Transverse colon (tissue), 4 donors: ENCODE measurements around the gene KCNH2. TPM values are rescaled to one million over a fixed set of nuclear protein-coding genes. Genes with fewer than 3 reads are reported as not detected.
A peak's percentile ranks its signal among the peaks of the same experiment; 100 is the strongest.

Experiments used
- DNase-seq: peaks from one replicate; pipeline ENCODE4 v3.0.0-alpha.2; 2019
- H3K27ac ChIP-seq, 4 donors: fragments of 200-600 bp; sonication (generic); 2 replicates each; pipeline ENCODE4 v1.5.1; 2016 to 2018; ENCODE audit warnings: inconsistent platforms in 4 of 4
- H3K27me3 ChIP-seq: fragments of 200-600 bp; sonication (generic); 2 replicates; pipeline ENCODE4 v1.5.1; 2017; ENCODE audit warnings: inconsistent platforms
- H3K36me3 ChIP-seq, 4 donors: fragments of 200-600 bp; sonication (generic); 2 replicates each; pipeline ENCODE4 v1.5.1; 2017 to 2019; ENCODE audit warnings: inconsistent platforms in 4 of 4
- H3K4me1 ChIP-seq, 4 donors: fragments of 200-600 bp; sonication (generic); 2 replicates each; pipeline ENCODE4 v1.5.1; 2017 to 2020; ENCODE audit warnings: inconsistent platforms in 4 of 4
- H3K4me3 ChIP-seq, 4 donors: fragments of 200-600 bp; sonication (generic); 1 replicate in 1 of 4; 2 replicates in 3 of 4; pipeline versions ENCODE4 v1.5.1 to v1.6.1; 2017 to 2019; ENCODE audit warnings: inconsistent platforms in 4 of 4
- H3K9me3 ChIP-seq, 2 donors: fragments of 200-600 bp; sonication (generic); 2 replicates each; pipeline ENCODE4 v1.5.1; 2017 to 2019; ENCODE audit warnings: inconsistent platforms in 2 of 2
- CTCF ChIP-seq, 5 experiments: fragments of 200-600 bp in 3 of 5; fragments of 450-650 bp in 2 of 5; sonication (generic) in 3 of 5; IDR thresholded peaks; 1 replicate in 2 of 5; 2 replicates in 3 of 5; pipeline ENCODE4 v1.5.1; 2016 to 2017; ENCODE audit warnings: antibody characterized with exemption in 5 of 5, inconsistent platforms in 3 of 5, mild to moderate bottlenecking in 2 of 5, moderate library complexity in 1 of 5
- EP300 ChIP-seq: sonication (generic); formaldehyde crosslinking; IDR thresholded peaks from one replicate; pipeline ENCODE4 v1.6.1; 2017; ENCODE audit warnings: antibody characterized with exemption, low read depth
- POLR2A ChIP-seq: fragments of 450-650 bp; IDR thresholded peaks from one replicate; pipeline ENCODE4 v1.6.1; 2016; ENCODE audit warnings: antibody characterized with exemption, mild to moderate bottlenecking, moderate library complexity
- POLR2AphosphoS5 ChIP-seq, 3 donors: sonication (generic); formaldehyde crosslinking; IDR thresholded peaks; one replicate each; pipeline ENCODE4 v1.6.1; 2016; ENCODE audit warnings: antibody characterized with exemption in 3 of 3
- WGBS, 2 donors: methylation state at CpG; one replicate each; pipeline ENCODE4 v1.1.5; 2018; ENCODE audit warnings: low coverage in 1 of 2; 5-methylcytosine and 5-hydroxymethylcytosine counted together
- in situ Hi-C, 4 donors: fragments of 200-750 bp; cut with MboI; loops; one replicate each; pipeline versions ENCODE4 v1.15.0 to v1.15.1; 2017; ENCODE audit warnings: low sequenced_read_pairs in 3 of 4, low pct_ligation_motif_present in 1 of 4, low pct_unique_long_range_greater_than_20kb in 1 of 4
- intact Hi-C: fragments of 100-400 bp; cut with DNase I; formaldehyde crosslinking; loops from one replicate; pipeline ENCODE4 v1.15.1; 2023; ENCODE audit warnings: low total_unique reads
- total RNA-seq, 4 donors: library from RNA; depleted of rRNA; stranded (reverse); fragments of >200 nt; gene quantifications; one replicate each; pipeline ENCODE4 v1.1.0, GENCODE V29; 2016

KCNH2 gene
- total RNA-seq, 4 donors from 2014 or later = 9.5 to 39.0 (median 19.3) TPM

GRCh38 chr7:150958062-150958552 lies 20.0 kb downstream of the KCNH2 start:
- peaks cover 15% of the 10 kb centered on the region for H3K27me3 ChIP-seq
- 50% methylated on average over 49 of the region's 74 CpGs; no CpG with 5 or more reads in 1 of the 2 donors for WGBS, 2 donors
- H3K27ac ChIP-seq = peak overlapping the region in 1 of 4 donors; percentile 81
- TF ChIP-seq POLR2AphosphoS5 (IDR thresholded peaks at IDR 0.05) (no peak), CTCF (IDR thresholded peaks at IDR 0.05) (no peak), EP300 (no peak)
- intact Hi-C loops = no loop called here
- in situ Hi-C loops = no loop called here
- H3K9me3 ChIP-seq = no peaks in the 10 kb centered on the region
- H3K4me3 ChIP-seq = no peak overlapping the region
- no peaks in the 10 kb centered on the region for H3K36me3 ChIP-seq
- H3K4me1 ChIP-seq = peaks cover 11 to 39% (median 21%) of the 10 kb centered on the region in 4 donors
- no peak for DNase-seq

- no peak overlapping the region for H3K4me3 ChIP-seq
- H3K36me3 ChIP-seq = no peaks in the 10 kb centered on the region
- WGBS, 2 donors = 84% methylated on average over 25 of the region's 26 CpGs; no CpG with 5 or more reads in 1 of the 2 donors
- no peaks in the 10 kb centered on the region for H3K9me3 ChIP-seq
- no peak for TF ChIP-seq POLR2AphosphoS5 (IDR thresholded peaks at IDR 0.05)
- TF ChIP-seq CTCF (IDR thresholded peaks at IDR 0.05) = no peak
- no peak for TF ChIP-seq EP300
- no peak for TF ChIP-seq POLR2A
- H3K4me1 ChIP-seq = peaks cover 11 to 32% (median 17%) of the 10 kb centered on the region in 4 donors
- H3K27me3 ChIP-seq = peaks cover 15% of the 10 kb centered on the region
- DNase-seq = no peak
- peak overlapping the region in 3 of 4 donors; percentile 79 to 93 (median 81) for H3K27ac ChIP-seq
- intact Hi-C loops = no loop called here
- in situ Hi-C loops = no loop called here
Observed at GRCh38 chr7:150957133-150958020, 20.7 kb downstream of the KCNH2 start.

GRCh38 chr7:150956395-150957132 lies 21.6 kb downstream of the KCNH2 start:
- in situ Hi-C loops (no loop called here), intact Hi-C loops (no loop called here)
- no peaks in the 10 kb centered on the region for H3K36me3 ChIP-seq
- DNase-seq = no peak
- peak overlapping the region; percentile 69 to 93 (median 80) for H3K27ac ChIP-seq
- WGBS, 2 donors = 86 to 89% methylated on average over 5 to 9 of the region's 9 CpGs
- TF ChIP-seq POLR2A = no peak
- TF ChIP-seq EP300 = no peak
- TF ChIP-seq POLR2AphosphoS5 (IDR thresholded peaks at IDR 0.05) = no peak
- no peak for TF ChIP-seq CTCF (IDR thresholded peaks at IDR 0.05)
- peaks cover 6 to 23% (median 10%) of the 10 kb centered on the region in 4 donors for H3K4me1 ChIP-seq
- peaks cover 15% of the 10 kb centered on the region for H3K27me3 ChIP-seq
- H3K4me3 ChIP-seq = no peak overlapping the region
- no peaks in the 10 kb centered on the region for H3K9me3 ChIP-seq
